Activated T-helper 1 cell treated with Interleukin-2 at 50 U/mL for 16 hours (primary cell): Measurements from ENCODE around the gene DNMT3B.
"Not testable (repeated sequence)": the region's sequence is repeated elsewhere in the genome, so short reads cannot be mapped to it uniquely, and the experiment has no call there.

ENCODE experiments used
- DNase-seq: peaks from one replicate; pipeline ENCODE4 v3.0.0-alpha.2; 2020; ENCODE audit warnings: low read depth

DNMT3B gene

GRCh38 chr20:32790751-32791057, 28.5 kb downstream of the DNMT3B start:
- DNase-seq, result no peak

- DNase-seq, result no peak
These were observed 30.1 kb downstream of the DNMT3B start for GRCh38 chr20:32792316-32792715.

GRCh38 chr20:32792731-32793458, 30.7 kb downstream of the DNMT3B start:
- no peak for DNase-seq

GRCh38 chr20:32796383-32796948, 34.3 kb downstream of the DNMT3B start:
- DNase-seq, result no peak

GRCh38 chr20:32796981-32797451, 34.8 kb downstream of the DNMT3B start:
- DNase-seq, result no peak

GRCh38 chr20:32797571-32797970, 35.4 kb downstream of the DNMT3B start:
- DNase-seq, result not testable (repeated sequence)

- no peak for DNase-seq
These were observed 36.1 kb downstream of the DNMT3B start for GRCh38 chr20:32798046-32798981.

- DNase-seq, result no peak
These were observed 40.9 kb downstream of the DNMT3B start for GRCh38 chr20:32803092-32803491.

- no peak for DNase-seq
These were observed 42.0 kb downstream of the DNMT3B start for GRCh38 chr20:32804022-32804715.

GRCh38 chr20:32804817-32805216, 42.6 kb downstream of the DNMT3B start:
- DNase-seq, result no peak

GRCh38 chr20:32805721-32806120, 43.5 kb downstream of the DNMT3B start:
- no peak for DNase-seq

- DNase-seq, result no peak
These were observed 44.2 kb downstream of the DNMT3B start for GRCh38 chr20:32806356-32806755.

GRCh38 chr20:32807706-32808105, 45.5 kb downstream of the DNMT3B start:
- DNase-seq, result no peak

GRCh38 chr20:32808438-32808837, 46.3 kb downstream of the DNMT3B start:
- no peak for DNase-seq

GRCh38 chr20:32809907-32810306, 47.7 kb downstream of the DNMT3B start:
- DNase-seq, result no peak

- no peak for DNase-seq
These were observed 48.8 kb downstream of the DNMT3B start for GRCh38 chr20:32810941-32811340.

GRCh38 chr20:32811886-32812285, 49.7 kb downstream of the DNMT3B start:
- no peak for DNase-seq

- DNase-seq, result peak; percentile 62
These were observed 58.0 kb downstream of the DNMT3B start for GRCh38 chr20:32819992-32820697.

- DNase-seq, result no peak
These were observed 58.7 kb downstream of the DNMT3B start for GRCh38 chr20:32820698-32821377.

- DNase-seq, result no peak
These were observed 60.0 kb downstream of the DNMT3B start for GRCh38 chr20:32822225-32822624.

- no peak for DNase-seq
These were observed 60.9 kb downstream of the DNMT3B start for GRCh38 chr20:32823078-32823477.
